NT2/D1 (cell line): ENCODE measurements around the gene SND1.

Experiments used
- DNase-seq: peaks from one replicate; pipeline ENCODE4 v3.0.0-alpha.2; 2011; ENCODE audit warnings: low read depth, low spot score
- H3K27me3 ChIP-seq: 2 replicates; pipeline ENCODE4 v1.6.0; 2011; ENCODE audit warnings: mild to moderate bottlenecking; ENCODE audit not compliant: insufficient read length, insufficient read depth
- H3K36me3 ChIP-seq: 2 replicates; pipeline ENCODE4 v1.6.1; 2011; ENCODE audit warnings: mild to moderate bottlenecking, low read length, mixed read lengths; ENCODE audit not compliant: insufficient read depth, insufficient read length
- H3K4me1 ChIP-seq: 2 replicates; pipeline ENCODE4 v1.5.1; 2011; ENCODE audit not compliant: insufficient read depth, insufficient read length
- H3K4me3 ChIP-seq: 2 replicates; pipeline ENCODE4 v1.5.1; 2011; ENCODE audit warnings: low read depth; ENCODE audit not compliant: insufficient read length
- H3K9ac ChIP-seq: 2 replicates; pipeline ENCODE4 v1.6.0; 2011; ENCODE audit warnings: low read depth; ENCODE audit not compliant: insufficient read length
- H3K9me3 ChIP-seq: 2 replicates; pipeline ENCODE4 v1.5.1; 2011; ENCODE audit warnings: mild to moderate bottlenecking, low read length; ENCODE audit not compliant: insufficient read depth
- SUZ12 ChIP-seq: IDR thresholded peaks from 2 replicates; pipeline ENCODE4 v1.6.1; 2011; ENCODE audit not compliant: insufficient read length, insufficient read depth; ENCODE audit errors: extremely low read depth
- YY1 ChIP-seq: IDR thresholded peaks from 2 replicates; pipeline ENCODE4 v1.6.1; 2011; ENCODE audit not compliant: insufficient read length, insufficient read depth
- ZNF274 ChIP-seq: IDR thresholded peaks from 2 replicates; pipeline ENCODE4 v1.6.1; 2011; ENCODE audit warnings: mild to moderate bottlenecking, low read depth, low read length

Gene SND1

DNA sequence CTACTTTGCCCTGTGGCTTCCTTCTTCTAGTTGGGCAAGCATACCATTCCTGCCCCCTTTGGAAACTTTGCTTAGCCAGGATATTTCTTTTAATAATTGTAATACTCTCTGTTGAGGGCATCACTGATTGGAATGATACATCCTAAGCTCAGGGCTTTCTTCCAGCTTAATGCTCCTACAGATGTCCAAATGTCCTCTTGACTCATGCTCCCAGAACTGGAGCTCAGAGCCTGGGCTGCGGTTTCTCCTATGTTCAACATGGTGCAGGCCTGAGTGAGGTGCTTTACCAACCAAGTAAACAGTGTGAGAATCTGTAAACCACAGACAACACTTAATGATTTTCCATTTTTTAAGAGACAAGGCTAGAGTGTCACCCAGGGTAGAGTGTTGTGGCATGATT is 270.7 kb downstream of the SND1 start:
- TF ChIP-seq YY1 (no peak), ZNF274 (no peak), SUZ12 (no peak)
- Histone ChIP-seq H3K27me3 (no peaks in the 10 kb centered on the region), H3K9me3 (no peaks in the 10 kb centered on the region), H3K4me3 (no peak overlapping the region), H3K36me3 (no peaks in the 10 kb centered on the region), H3K4me1 (no peaks in the 10 kb centered on the region), H3K9ac (no peak overlapping the region)
- no peak for DNase-seq

DNA sequence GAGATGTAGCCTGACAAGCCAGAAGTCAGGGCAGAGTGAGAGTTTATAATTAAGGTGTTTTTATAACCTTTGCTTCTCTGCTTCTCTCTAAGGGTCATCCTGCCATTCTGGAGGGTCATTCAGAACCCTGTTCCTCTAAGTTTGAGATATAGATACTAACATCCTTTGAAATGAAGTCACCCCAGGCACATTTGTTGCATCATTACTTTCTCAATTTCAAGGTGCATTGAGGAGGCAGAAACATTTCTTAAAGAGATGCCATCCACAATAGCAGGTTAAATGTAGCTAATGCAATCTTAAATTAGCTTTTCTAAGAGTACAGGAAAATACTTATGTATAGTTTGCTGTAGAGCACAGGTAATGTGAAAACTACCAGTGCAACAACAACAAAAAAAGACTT is 272.9 kb downstream of the SND1 start:
- TF ChIP-seq SUZ12 (no peak), YY1 (no peak), ZNF274 (no peak)

DNA sequence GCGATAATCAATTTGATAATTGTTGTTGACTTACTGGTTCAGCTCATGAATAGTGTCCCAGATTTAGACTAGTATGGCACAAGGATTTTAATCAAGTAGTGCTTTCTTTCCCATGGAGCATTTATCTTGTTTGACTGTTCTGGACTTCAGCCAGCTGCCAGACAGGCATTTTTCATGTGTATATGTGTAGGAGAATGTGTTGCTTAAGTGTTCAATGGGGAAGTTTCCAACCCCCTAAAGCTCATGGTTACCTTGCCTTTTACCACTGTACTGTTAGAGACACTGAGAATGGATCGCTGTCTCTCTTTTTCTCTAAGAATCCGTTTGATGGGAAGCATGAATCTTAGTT is 275.3 kb downstream of the SND1 start:
- Histone ChIP-seq H3K36me3 (peaks cover 21% of the 10 kb centered on the region), H3K4me3 (no peak overlapping the region), H3K27me3 (no peaks in the 10 kb centered on the region), H3K9ac (no peak overlapping the region), H3K9me3 (0 out of 2 replicates have a peak, but pooled peaks cover 6% of the 10 kb centered on the region), H3K4me1 (no peaks in the 10 kb centered on the region)
- DNase-seq, result no peak
- TF ChIP-seq SUZ12 (no peak), YY1 (no peak)

More for the DNA sequence above, 272.9 kb downstream of the SND1 start:
- no peak for DNase-seq
- peaks cover 8% of the 10 kb centered on the region for H3K36me3 ChIP-seq
- no peaks in the 10 kb centered on the region for H3K27me3 ChIP-seq
- no peaks in the 10 kb centered on the region for H3K4me1 ChIP-seq
- no peak overlapping the region for H3K9ac ChIP-seq
- no peaks in the 10 kb centered on the region for H3K9me3 ChIP-seq
- H3K4me3 ChIP-seq, result no peak overlapping the region

DNA sequence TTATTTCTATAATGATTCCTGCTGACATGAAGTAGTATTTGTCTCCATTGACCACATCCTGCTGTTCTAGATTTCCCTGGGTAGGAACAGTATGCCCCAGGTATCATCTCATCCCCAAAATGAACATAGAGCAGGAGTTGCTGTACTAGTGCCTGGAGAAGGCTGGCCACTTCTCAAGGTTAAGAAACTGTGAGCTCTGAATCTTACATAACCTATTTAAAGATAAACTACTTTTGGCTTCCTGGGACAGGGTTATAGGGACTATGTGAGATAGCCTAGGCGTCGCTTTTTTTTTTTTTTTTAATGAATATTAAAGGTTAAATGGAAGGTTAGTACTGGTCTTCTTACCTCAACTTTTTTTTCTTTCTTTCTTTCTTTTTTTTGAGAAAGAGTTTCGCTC is 276.2 kb downstream of the SND1 start:
- Histone ChIP-seq H3K9ac (no peak overlapping the region), H3K4me3 (no peak overlapping the region), H3K9me3 (0 out of 2 replicates have a peak, but pooled peaks cover 6% of the 10 kb centered on the region), H3K4me1 (no peaks in the 10 kb centered on the region), H3K36me3 (peaks cover 26% of the 10 kb centered on the region), H3K27me3 (no peaks in the 10 kb centered on the region)
- no peak for DNase-seq
- TF ChIP-seq ZNF274 (no peak), SUZ12 (no peak), YY1 (no peak)

DNA sequence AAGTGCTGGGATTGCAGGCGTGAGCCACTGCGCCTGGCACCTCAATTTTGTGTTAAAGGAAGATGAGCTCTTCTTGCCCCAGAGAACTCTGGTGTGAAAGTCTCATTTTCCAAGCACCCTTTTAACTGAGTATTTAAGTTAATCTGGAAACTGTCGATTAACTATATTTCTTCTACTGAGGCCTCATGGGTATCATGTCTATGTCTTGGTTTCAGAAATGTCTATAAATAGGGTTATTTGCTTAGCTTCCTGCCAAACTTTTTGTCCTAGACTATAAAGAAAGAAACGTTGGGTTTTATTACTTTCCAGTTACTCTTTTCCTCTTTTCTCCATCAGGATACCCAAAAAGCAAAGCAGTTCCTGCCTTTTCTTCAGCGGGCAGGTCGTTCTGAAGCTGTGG is 276.9 kb downstream of the SND1 start:
- Histone ChIP-seq H3K27me3 (no peaks in the 10 kb centered on the region), H3K9me3 (0 out of 2 replicates have a peak, but pooled peaks cover 6% of the 10 kb centered on the region), H3K4me1 (no peaks in the 10 kb centered on the region), H3K4me3 (no peak overlapping the region), H3K36me3 (peaks cover 27% of the 10 kb centered on the region), H3K9ac (no peak overlapping the region)
- TF ChIP-seq ZNF274 (no peak), YY1 (no peak), SUZ12 (no peak)
- no peak for DNase-seq

DNA sequence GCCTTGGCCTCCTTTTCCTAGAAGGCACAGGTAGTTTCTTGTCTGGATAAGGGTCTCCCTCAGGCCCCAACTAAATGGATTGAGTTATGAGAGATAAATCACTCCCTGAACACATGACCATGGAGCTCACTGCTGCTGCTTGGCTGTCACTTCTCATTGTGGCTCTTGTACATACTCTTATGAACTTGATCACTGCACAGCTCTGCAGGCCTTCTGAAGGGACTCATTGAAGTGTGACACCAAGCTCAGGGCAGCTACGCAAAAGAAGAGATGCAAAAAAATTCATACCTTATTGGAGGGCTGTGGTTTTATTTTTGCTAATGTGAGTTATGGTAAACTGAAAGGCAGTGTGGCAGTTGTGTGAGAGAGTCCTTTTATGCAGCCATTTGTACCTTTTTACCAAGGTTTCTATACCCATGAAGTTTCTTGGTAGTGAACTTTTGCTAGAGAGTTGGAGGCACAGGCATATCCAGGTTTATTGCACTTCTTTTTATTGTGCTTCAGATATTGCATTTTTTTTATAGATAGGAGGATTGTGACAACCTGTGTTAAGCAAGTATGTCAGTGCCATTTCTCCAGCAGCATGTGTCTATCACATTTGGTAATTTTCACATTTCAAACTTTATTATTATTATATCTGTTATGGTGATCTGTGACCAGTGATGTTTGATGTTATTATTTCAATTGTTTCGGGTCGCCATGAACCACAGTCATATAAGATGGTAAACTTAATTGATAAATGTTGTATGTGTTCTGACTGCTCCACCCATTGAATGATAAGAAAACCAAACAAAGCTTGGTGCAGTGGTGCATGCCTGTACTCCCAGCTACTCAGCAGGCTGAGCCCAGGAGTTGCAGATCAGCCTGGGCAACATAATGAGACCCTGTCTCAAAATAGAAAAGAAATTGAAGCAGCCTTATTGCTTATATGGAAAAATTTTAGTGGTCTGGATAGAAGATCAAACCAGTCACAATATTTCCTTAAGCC is 278.6 kb downstream of the SND1 start:
- TF ChIP-seq SUZ12 (no peak), ZNF274 (no peak), YY1 (no peak)
- Histone ChIP-seq H3K9ac (no peak overlapping the region), H3K27me3 (no peaks in the 10 kb centered on the region), H3K9me3 (0 out of 2 replicates have a peak, but pooled peaks cover 6% of the 10 kb centered on the region), H3K4me1 (no peaks in the 10 kb centered on the region), H3K36me3 (peaks cover 27% of the 10 kb centered on the region), H3K4me3 (no peak overlapping the region)
- DNase-seq, result no peak

DNA sequence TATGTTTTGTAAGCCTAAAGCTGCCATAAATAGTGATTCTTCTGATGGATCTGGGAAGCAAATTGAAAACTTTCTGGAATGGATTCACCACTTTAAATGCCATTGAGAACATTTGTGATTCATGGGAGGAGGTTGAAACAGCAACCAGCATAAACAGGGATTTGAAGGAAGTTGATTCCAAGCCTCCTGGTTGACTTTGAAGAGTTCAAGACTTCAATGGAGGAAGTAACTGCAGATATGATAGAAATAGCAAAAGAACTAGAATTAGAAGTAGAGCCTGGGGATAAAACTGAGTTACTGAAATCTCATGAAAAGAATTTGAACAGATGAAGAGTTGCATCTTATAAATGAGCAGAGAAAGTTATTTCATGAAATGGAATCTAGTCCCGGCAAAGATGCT is 280.1 kb downstream of the SND1 start:
- H3K9me3 ChIP-seq, result 0 out of 2 replicates have a peak, but pooled peaks cover 6% of the 10 kb centered on the region
- no peak overlapping the region for H3K9ac ChIP-seq
- H3K4me3 ChIP-seq, result no peak overlapping the region
- H3K36me3 ChIP-seq, result peaks cover 27% of the 10 kb centered on the region
- TF ChIP-seq YY1, result no peak
- TF ChIP-seq ZNF274, result no peak
- TF ChIP-seq SUZ12, result no peak
- no peaks in the 10 kb centered on the region for H3K4me1 ChIP-seq
- DNase-seq, result no peak
- no peaks in the 10 kb centered on the region for H3K27me3 ChIP-seq
